Activated CD4-positive, alpha-beta T cell treated with anti-CD3 and anti-CD28 coated beads for 1 hour (primary cell): ENCODE measurements around the gene LPGAT1.

Experiments used
- DNase-seq: peaks from one replicate; pipeline ENCODE4 v3.0.0-alpha.2; 2020

LPGAT1 gene

DNA sequence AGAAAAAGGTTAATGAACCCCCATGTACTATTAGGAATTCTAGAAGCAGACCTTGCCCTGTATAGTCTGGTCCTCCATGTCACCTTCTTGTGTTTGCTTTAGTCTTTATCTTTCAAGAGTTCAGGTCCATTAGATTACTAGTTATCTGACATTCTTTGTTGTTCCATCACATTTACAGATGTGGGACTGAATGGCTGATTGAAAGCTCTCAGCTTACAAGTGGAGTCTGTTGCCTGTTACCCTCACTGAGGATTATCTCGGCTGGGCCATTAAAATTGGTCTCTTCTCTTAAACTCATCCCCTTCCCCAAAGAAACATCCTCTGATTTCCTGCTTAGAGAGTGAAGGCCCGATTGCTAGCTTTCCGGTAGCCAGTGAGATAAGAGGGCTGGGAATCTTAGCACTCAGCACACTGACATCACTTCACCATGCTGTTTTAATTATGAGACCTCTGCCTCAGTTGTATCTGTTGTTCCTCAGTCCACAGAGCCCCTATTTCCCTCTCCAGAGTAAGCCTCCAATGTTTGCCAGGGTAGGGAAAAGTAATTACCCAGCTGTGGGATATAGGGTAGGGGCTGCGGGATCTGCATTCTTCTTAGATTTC is 76.8 kb downstream of the LPGAT1 start:
- no peak for DNase-seq

DNA sequence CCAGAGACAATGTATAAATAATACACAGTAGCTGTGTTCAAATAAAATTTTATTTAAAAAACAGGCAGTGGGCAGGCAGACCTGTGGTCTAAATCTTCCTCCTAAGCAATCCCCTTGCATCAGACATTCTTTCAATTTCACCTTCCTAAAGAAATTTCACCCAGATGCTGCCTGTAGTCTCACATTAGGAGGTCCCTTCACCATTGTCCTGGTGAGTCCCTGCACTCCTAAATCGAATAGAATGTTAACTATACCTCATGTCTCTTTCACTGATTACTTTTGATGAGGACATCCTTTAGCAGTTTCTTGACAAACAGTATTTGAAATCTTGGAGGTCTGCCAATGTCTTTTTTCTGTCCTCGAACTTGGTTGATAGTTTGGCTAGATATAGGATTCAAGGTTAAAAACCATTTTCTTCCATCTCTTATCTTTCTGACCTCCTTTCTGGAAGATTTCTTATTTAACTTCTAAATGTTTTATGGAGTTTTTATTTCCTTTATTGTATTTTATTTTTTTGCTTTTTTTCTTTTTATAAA is 77.5 kb downstream of the LPGAT1 start:
- no peak for DNase-seq

DNA sequence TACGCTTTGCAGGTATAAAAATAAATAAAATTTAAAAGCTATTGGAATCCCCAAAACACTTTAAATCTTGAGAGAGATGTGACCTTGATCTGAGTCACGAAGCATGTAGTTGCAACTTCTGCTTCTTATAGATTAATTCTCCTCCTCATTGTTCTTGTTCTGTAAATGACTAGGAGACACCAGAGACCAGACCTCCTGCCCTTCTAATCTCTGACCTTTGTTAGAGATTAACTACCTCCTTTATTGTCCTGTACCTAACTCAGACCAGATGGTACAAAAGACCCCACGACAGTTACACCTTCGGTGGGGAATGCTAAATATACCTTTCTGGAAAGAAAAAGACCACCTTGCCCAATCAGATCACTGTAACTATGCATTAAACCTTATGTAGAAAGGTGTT is 78.2 kb downstream of the LPGAT1 start:
- no peak for DNase-seq

DNA sequence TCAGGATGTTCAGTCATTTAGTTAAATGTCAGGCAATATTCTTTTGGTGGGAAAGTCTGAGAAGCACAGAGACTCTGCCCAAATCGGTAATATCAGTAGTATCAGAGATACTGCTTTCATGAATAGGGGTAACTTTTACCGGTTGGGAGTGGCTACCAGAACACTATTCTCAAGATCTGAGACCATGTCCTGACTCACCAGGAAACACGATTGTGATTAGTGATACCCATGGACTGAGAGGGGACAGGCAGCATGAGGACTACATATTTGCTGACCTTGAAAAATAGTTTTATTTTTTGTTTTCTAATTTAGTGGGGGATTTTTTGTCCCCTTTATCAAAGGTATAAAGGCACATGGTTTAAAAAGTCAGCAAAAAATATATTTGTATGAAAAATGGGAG is 79.1 kb downstream of the LPGAT1 start:
- DNase-seq = no peak

DNA sequence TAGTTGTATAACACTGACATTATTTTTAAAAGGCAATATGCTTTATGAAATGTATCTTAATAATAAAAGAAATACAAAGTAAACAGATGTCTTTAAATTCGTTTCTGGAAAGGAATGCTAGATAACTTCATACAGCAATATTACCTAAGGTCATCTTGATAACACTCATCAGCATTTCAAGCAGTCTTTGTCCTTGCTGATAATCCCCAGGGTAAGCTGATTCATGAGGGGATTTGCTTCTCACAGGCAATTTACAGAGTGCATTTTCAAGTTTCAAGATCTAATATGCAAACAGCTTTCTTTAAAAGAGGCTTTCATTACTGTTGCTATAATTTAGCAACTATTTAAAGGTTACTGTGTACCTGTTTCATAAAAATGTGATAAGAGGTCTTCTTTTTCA is 80.0 kb downstream of the LPGAT1 start:
- DNase-seq = no peak

DNA sequence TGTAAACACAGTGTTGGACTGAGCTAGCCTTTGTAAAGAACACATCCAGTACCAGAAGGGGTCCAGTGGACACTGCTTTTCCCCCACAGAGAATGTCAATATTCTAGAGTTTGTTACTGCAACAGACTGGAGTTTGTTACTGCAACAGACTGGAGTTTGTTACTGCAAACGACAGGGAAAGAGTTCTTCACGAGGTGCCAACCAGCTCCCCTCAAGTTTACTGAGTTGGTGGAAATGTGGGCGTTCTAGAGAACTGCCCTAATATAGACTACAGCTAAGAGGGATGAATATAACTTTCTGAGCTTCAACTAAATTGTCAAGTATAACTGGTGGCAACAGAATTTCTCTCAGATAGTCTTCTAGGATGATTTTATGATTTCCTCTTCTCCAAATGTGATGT is 81.3 kb downstream of the LPGAT1 start:
- DNase-seq = no peak

DNA sequence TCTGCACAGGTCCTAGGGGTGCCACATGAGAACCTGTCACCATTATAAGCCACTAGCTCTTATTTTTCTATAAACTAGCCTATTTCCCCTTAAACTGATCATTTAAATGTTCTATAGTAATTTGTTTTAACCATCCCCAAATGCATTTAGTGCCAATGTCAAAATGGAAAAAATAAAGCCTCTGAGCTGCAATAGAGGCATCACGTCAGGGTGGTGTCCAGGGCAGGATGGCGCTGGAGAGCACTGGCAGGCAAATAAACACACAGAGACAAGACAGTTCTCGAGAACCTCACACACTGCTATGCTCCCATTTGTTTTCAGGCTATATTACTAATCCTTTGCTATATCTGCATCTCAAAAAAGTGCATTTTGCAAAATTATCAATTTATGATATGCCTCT is 81.8 kb downstream of the LPGAT1 start:
- no peak for DNase-seq

DNA sequence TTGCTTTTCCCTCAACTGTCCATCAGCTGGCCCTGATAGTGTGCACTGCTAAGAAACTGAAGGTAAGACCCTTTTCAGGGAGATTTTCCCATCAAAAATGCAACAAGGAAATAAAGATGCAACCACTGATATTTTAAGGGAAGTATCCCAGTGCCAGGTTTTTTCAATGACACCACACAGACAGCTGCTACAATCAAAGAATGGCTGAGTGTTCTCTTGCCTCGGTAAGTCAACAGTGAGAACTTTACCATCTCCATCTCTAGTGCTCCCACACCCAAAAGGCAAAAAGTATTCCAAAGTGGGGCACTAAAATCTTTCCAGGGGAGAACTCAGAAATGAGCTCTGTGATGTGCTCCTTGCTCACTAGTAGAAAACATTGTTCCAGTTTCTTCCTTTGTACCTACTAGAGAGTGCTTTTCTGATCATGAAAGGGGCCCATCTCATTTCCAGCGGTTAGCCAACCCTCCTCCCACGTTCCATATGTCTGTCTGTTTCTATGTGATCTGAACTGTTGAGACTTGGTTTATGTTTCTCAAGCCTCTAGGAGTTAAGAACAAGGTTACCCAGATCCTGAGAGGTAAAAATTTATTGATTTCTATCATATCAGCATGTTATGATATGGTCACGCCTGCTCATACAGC is 87.6 kb downstream of the LPGAT1 start:
- DNase-seq = no peak

DNA sequence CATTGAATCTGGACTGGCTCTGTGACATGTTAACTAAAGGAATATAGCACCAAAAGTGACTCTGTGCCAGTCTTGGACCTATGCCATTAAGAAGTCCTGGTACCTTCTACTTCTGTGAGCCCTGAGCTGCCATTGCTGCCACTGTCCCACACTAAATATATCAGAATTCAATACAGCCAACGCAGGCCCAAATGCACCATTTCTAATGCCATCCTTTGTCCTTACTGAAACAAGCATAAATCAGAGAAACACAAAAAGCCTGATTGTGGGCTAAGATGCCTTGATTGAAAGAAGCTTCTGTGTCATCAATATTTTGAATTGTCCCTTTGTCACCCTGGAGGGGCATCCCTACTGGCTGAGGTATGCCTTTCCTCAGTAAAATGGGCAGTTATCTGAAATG is 88.3 kb downstream of the LPGAT1 start:
- no peak for DNase-seq

DNA sequence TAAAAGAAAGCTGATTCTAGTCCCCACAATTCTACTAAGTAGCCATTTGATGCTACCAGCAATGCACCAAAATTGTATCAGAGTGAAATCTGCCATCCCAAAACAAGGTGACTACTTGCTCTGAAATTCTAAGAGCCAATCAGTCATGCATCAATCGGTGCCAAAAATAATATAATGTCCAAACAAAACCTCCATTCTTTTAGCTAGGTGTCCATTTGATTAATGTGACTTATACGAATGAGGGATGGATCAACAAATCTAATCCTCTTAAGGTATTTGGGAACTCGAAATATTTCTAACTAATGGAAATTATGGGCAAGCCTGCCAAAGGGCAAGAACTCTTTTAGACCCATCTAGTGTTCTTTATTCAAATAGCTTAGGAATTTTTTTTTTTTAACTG is 88.8 kb downstream of the LPGAT1 start:
- DNase-seq = no peak

DNA sequence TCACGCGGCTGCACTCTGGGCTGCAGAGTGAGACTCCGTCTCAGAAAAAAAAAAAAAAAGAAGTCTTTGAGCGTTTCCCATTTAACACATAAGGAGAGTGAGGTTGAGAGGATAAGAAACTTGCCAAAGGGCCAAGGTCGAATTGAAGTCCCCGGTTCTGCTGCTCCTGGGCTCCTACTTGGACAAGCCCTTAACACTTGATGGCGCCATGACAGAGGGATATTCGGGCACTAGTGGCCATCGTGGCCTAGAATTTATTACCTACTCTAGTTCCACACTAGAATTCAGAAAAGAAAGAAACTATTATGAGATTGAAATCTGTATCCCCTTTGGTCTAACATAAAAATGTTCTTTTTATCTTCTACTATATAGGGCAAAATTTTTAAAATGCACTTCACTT is 89.4 kb downstream of the LPGAT1 start:
- no peak for DNase-seq

DNA sequence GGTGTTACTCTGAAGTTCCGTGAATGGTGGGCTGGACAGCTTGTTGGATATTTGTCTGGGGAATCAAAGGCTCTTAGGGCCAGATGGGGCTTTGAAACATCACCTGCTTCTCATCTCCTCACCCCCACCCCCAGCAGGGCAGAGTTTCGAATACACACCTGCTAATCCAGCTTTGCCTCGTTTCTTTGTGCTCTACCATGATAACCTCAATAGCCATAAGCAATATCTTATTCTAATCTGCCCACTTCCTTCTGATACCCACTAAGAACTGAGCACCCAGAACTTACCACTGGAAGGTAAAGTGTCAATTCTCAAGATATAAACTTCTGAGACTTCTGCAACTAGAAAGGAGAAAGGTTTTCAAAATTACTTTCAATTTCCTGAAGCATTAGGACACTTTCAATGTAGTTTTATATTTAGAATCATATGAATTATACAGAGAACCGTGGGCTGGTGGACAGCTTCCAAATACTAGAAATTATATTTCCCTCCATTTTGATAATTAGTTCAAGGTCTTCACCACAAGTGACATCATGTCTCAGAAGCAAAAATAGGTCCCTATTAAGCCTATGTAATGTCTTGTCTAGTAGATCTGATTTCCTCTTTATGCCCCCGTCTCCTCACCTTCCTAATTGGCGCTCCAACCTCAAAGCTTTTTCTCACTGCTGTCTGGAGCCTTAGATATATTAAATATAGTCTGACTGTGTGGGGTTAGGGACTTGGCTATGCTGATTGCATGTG is 90.7 kb downstream of the LPGAT1 start:
- no peak for DNase-seq

DNA sequence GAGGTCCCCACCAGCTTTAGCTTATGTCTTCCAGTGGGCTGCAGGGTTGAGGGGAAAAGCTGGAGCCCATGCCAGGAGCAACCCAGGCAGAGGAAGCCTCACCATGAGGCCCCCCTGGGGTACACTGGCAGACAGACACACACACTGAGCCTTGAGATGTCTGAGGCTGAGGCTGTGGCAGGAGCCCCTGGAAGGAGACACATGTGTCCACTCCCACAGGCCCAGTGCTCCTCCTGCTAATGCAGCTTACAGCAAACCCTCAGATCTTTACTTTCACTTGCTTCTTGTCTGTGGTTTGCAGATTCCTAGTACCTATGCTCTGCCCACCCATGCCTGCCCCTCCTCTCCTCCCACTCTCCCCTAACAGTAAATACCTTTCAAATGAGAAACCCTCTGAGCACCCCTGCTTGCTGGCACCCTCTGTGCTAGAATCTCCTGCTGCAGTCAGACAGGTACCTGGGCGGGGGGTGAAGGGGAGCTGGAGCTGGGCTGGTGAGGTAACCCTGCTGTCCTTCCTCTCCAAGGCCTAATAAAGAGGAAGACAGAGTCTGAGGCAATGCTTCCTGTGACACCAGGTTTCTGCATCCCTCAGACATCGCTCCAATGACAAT is 91.8 kb downstream of the LPGAT1 start:
- DNase-seq = no peak

DNA sequence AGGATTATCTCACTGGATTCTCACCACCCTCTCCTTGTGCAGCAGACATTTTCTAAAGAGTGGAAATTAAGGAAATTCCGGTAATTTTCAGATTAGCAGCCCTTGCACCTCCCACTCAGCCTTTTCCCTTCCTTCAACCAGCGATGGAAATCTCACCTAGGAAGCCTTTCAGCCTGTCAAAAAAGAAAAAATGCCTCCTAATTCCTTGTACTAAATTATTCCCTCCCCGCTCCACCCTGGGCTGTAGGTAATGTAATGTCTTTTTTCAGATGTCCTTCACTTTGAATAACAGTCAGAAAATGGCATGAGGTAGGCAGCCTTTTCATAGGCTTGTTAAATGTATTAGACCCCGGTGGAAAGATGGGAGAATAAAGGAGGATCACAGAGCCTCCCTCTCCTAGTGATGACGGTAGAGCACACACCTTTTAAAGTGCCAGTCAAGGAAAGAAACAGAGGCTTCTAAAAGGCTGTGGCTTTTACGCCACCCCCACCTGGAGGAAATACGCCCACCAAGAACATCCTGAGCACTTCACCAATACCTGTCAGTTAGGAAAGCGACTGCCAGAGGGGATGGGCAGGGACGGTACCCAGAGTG is 92.4 kb downstream of the LPGAT1 start:
- no peak for DNase-seq

DNA sequence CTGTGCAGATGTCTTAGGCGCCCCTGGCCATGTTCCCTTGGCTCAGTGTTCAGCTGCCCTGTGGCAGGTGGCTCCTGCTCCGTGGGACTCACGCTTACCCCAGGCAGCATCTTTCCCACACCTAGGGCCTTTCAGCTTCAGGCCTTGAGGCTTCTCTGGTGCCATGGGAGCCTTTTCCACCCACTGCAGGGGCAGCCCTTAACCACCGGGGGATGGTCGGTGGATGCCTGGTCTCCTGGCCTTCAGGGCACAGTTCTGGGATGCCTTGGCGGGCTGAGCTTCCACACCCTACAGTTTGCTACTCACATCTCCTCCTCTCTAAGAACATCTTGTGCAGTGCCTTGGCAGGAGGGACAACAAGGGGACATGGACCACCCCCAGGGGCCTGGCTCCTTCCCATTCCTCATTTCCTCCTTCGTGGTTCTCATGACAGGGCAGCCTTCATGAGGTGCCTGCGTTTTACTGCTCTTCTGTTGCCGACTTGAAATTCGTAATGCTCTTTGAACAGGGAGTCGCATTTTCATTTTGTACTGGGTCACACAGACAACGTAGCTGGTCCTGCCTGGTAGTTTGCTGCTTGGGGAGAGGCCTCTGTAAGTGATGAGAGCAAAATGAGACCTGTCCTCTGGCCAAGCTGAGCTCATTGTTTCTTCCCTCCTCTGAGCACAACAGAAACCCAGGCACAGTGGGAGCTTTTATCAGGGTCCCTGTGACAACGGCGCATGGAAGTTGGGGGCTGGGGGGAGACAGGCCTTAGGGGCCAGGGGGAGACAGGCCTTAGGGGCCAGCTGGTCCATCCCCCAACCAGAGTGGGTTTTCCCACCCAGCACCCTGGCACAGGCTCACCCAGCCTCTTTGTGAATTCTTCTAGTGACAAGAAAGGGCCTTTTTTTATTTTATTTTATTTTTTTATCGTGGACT is 93.2 kb downstream of the LPGAT1 start:
- DNase-seq = no peak

DNA sequence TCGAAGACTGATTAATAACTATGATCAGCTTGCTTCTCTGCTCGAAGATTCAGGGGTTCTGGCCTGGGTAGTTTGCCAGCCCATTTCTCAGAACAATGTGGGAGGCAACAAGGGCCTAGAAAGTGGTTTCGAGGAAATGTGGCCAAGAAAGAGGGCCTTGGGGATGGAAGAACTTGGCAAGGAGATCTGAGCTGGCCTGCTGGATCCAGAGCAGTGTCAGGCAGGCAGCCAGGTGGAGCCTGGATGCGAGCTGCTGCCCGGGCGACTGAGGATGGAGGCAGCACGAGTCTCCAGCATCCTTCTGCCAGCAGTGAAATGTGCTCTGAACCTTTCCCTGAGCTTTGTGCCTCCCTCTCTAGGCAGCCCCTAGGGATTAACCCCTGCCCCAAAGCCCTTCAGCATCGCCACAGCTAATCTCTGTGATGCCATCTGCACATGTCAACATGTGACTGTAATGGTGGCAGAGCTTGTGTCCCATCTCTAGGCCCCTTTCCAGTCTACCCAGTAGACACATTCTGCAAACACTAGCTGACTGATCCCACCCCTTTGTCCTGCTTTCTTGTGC is 94.1 kb downstream of the LPGAT1 start:
- no peak for DNase-seq

DNA sequence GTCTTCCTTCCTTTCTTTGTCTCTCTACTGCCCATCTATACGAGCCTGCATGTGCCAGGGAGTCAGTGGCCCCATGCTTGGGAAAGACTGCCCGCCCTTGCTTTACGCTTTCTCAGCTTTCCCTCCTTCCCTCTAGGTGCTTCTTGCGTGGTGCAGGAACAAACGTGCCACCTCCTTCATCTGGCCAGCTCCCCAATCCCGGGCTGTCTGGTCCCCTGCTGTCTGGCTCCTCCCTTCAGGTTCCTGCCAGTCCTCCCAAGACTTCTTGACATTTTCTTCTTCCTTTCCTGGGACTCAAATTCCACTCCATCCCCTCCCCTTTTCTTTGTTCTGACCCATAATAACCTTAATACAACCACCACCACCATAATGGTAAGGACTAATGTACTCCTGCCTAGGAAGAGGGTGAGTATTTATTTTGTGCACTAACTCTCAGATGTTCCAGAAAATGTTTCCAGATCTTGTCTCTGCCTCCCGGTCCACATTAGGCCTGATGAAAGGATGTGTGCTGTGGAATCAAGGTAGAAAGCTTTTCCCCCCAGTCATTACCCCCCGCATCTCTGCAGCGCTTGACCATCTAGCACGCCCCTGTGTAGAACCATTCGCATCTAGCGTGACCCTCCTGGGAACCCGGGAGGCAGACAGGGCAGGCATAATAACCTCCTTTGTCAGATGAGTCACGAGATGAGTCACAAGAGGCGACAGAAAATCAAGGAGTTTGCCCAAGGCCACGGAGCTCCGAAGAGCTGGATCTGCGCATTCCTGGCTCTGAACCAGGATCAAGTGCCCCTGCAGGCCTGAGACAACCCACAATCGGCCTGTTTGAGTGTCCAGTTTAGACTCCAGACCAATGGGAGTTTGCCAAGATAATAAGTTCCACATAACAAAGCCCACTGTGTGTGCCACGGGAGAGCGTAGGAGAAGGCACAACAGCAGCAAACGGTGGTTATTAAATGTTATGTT is 95.1 kb downstream of the LPGAT1 start:
- no peak for DNase-seq

DNA sequence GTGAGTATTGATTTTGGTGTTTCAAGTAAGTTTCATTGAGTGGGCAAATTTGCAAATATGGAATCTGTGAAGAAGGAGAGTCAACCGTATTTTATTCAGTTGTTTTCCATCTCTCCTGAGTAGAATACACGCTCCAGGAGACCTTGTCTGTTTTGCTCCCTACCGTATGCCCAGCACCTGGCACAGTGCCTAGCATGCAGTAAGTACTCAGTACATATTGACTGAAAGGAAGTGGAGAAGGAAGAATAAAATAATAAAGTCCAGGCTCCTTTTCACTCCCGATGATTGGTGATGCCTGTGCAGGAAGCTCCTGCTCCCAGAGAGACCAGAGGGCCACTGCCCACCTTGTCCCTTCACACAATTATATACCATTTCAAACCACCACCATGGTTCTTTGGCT is 95.8 kb downstream of the LPGAT1 start:
- DNase-seq = no peak

DNA sequence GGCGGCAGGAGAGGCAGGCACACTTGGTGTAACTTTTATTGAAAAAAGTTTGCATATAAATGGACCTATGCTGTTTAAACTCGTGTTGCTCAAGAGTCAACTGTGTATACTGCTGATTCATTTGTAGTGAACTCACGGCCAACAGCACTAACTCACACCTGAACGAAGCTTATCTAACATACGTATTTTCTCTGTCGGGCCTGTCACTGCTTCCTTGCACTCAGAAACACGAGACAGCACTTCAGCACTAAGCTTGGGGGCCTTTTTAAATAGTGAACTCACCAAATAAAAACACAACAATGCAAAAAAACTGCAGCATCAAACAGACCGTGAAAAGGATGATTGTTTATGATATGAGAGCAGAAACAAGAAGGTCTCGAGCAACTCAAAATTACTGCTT is 96.2 kb downstream of the LPGAT1 start:
- DNase-seq = no peak

DNA sequence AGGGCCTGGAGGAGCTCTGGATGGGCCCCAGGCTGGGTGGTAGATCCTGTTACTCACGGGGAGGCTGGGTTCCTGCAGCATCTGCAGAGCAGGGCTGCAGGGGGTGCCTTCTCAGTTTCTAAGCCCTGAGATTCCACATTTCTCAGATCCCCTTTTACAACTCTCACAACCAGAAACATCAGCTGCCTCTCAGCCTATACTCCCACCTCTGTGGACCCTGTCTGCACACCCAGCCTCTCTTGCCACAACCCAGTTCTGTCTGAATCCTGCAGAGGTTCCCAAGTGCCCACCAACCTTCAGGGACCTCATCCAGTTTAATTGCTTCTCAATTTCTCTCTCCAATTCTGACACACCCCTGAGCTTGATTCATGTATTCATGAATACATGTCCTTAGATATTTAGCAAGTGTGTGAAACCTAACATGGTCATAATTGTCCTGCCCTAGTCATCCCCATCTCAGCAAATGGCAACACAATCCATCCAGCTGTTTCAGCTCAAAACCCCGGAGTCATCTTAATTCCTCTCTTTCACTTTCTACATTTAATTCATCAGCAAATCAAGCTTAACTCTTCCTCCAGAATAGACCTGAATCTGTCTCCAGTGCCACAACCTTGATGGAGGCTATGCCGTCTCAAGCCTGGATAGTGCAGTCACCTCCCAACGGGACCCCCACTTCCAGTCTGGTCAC is 98.1 kb downstream of the LPGAT1 start:
- no peak for DNase-seq
